Loucy (cell line): ENCODE data around the gene RFT1.

Experiments used
- CTCF ChIP-seq: fragments of 200-600 bp; sonication (generic); conservative IDR thresholded peaks from 2 replicates; pipeline ENCODE4 v1.5.1; 2014; ENCODE audit warnings: mild to moderate bottlenecking, antibody characterized with exemption, low read length
- EZH2phosphoT487 ChIP-seq: fragments of 200-600 bp; IDR thresholded peaks from 2 replicates; pipeline ENCODE4 v1.6.1; 2018; ENCODE audit warnings: antibody characterized with exemption, mild to moderate bottlenecking, moderate library complexity, borderline replicate concordance

DNA sequence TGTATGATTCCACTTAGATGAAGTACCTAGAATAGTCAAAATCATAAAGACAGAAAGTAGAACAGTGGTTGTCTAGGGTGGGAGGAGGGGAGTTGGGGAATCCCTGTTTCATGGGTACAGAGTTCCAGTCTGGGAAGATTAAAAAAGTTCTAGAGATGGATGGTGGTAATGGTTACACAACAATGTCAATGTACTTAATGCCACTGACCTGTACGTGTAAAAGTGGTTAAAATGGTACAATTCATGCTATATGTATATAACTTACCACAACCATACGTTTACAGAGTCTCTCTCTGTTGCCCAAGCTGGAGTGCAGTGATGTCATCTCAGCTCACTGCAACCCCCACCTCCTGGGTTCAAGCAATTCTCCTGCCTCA lies 90.9 kb downstream of the RFT1 start:
- TF ChIP-seq CTCF (no peak), EZH2phosphoT487 (no peak)
